Measurements from ENCODE around the gene FBXL19. TPM values are rescaled to one million over a fixed set of nuclear protein-coding genes. Genes with fewer than 3 reads are reported as not detected.

The FBXL19 gene
- polyA plus RNA-seq, 1 of the 3 experiments (the other 2 are of a cell fraction), result 20.6 TPM

DNA sequence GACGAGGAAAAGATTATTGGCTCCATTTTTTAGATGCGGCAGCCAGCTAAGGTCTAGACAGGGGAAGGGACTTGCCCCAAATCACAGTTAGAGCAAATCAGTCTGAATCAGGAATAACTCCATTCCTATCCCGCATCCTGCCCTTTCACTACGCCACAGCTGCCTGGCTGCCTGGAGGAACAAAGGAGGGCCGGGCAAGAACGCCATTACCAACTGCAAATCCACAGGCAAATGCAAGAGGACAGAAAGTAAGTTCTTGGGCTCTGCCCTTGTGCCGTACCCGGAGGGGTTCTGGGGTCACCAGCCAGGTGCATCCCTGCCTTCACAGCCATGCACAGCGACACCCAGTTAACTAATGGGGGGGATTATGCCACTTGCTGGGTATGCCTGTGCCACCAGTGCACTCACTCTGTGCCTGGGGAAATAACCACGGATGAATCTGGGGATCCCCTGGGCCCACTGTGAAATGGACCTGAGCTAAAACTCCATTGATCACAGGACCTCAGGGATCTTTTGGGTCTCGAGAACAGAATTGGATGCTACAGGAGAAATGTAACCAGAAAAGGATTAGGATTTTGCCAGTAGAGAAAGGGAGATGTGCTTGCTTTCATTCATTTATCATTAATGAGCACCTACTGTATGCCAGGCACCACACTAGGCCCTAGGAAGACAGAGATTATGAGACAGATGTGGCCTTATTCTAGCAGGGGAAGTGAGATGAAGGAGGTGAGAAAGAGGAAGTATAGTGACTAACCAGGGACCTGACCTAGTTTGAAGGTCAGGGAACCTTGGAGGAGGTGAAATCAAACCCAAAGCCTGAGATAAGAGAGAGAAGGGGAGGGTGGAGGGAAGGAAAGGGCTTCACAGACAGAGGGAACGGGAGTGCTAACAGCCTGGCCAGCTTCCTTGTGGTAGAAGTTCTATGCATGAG lies 47.2 kb upstream of the FBXL19 start:
- peak overlapping the region; percentile 75 to 94 for H3K4me3 ChIP-seq (ENCODE audit: low read depth in 2 of 2, low read length in 1 of 2)
- ChIA-PET POLR2A (interaction anchor here (0.9 to 2.1 kb wide), 9 partner anchors 13 to 128 kb away, joined by 3 to 30 read pairs (median 5); partner anchors contain the start of genes FBXL19, PHKG2 and ZNF629), CTCF (interaction anchor here (0.7 to 2.0 kb wide), 11 partner anchors 11 to 89 kb away, joined by 3 to 8 read pairs (median 4); partner anchors contain the start of genes BCL7C and ZNF629)
- peaks cover 7 to 16% of the 10 kb centered on the region in 2 experiments for H3K36me3 ChIP-seq (replicated peaks in 1 of 2; ENCODE audit: control insufficient read depth in 1 of 2, insufficient read depth in 2 of 2, low read length in 1 of 2)
- no peaks in the 10 kb centered on the region for H3K9me3 ChIP-seq
- TF ChIP-seq SIN3A (IDR thresholded peaks at IDR 0.05; ENCODE audit: borderline replicate concordance, low read depth, low read length) (no peak), YY1 (IDR thresholded peaks at IDR 0.05; ENCODE audit: low read depth) (peak; percentile 28; the same call in 1 of the 2 replicates), NRF1 (IDR thresholded peaks at IDR 0.05; ENCODE audit: low read depth, low read length) (no peak), RAD21 (IDR thresholded peaks at IDR 0.05; ENCODE audit: low read length) (no peak), TCF12 (IDR thresholded peaks at IDR 0.05) (no peak)
- TF ChIP-seq, protein P1, sequence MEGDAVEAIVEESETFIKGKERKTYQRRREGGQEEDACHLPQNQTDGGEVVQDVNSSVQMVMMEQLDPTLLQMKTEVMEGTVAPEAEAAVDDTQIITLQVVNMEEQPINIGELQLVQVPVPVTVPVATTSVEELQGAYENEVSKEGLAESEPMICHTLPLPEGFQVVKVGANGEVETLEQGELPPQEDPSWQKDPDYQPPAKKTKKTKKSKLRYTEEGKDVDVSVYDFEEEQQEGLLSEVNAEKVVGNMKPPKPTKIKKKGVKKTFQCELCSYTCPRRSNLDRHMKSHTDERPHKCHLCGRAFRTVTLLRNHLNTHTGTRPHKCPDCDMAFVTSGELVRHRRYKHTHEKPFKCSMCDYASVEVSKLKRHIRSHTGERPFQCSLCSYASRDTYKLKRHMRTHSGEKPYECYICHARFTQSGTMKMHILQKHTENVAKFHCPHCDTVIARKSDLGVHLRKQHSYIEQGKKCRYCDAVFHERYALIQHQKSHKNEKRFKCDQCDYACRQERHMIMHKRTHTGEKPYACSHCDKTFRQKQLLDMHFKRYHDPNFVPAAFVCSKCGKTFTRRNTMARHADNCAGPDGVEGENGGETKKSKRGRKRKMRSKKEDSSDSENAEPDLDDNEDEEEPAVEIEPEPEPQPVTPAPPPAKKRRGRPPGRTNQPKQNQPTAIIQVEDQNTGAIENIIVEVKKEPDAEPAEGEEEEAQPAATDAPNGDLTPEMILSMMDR (IDR thresholded peaks at IDR 0.05), result no peak
- H3K27me3 ChIP-seq (ENCODE audit: insufficient read depth), result no peaks in the 10 kb centered on the region
- DNase-seq, result peak; percentile 55
- H3K27ac ChIP-seq (ENCODE audit: low read depth in 2 of 2, low read length in 1 of 2), result peak overlapping the region; percentile 83 to 92
- peak overlapping the region; percentile 91 for H3K4me2 ChIP-seq
- WGBS (ENCODE audit: low lambda C conversion rate), result 15% methylated on average over 12 of the region's 12 CpGs
- H3K79me2 ChIP-seq (ENCODE audit: insufficient read depth), result peaks cover 54% of the 10 kb centered on the region
- H3K4me1 ChIP-seq (ENCODE audit: control insufficient read depth in 1 of 2, insufficient read depth in 2 of 2, low read depth in 1 of 2, low read length in 1 of 2), result peaks cover 6 to 7% of the 10 kb centered on the region in 2 experiments; a peak in 2 of 4 replicates
- H3K9ac ChIP-seq, result peak overlapping the region; percentile 92
- no peaks in the 10 kb centered on the region for H4K20me1 ChIP-seq (ENCODE audit: insufficient read depth)
- no peaks in the 10 kb centered on the region for H3K9me2 ChIP-seq
- peak overlapping the region; percentile 91 for H2AFZ ChIP-seq (ENCODE audit: low read depth)
- peaks cover 2% of the 10 kb centered on the region for H3F3A ChIP-seq (replicated peaks; ENCODE audit: insufficient read depth)

DNA sequence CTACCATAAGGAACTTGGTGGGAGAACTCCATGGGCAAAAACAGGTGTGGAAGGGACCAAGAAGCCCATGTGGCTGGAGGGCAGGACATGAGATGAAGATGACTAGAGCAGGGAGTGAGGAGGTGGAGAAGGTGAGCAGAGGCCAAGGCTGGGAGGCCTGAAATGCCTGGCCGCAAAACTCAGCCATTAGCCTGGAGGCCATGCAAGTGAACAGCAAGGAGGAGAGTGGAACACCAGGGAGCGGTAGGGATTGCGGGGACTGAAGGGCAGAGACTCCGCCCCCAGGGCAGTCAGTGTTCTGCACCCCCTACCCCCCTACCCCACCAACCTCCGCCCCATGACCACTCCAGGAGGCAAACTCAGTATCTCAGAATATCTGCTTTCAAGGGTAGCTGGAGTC lies 46.5 kb upstream of the FBXL19 start:
- H3K9me2 ChIP-seq, result no peaks in the 10 kb centered on the region
- H3F3A ChIP-seq (replicated peaks; ENCODE audit: insufficient read depth), result peaks cover 2% of the 10 kb centered on the region
- CTCF ChIA-PET, result interaction anchor here (0.7 to 2.0 kb wide), 5 partner anchors 10 to 62 kb away, joined by 3 to 7 read pairs (median 5); no protein-coding TSS in a partner anchor
- peak overlapping the region; percentile 75 to 94 for H3K4me3 ChIP-seq (ENCODE audit: low read depth in 2 of 2, low read length in 1 of 2)
- peak overlapping the region; percentile 92; the same call in 1 of the 2 replicates for H3K9ac ChIP-seq
- peak overlapping the region; percentile 91 for H3K4me2 ChIP-seq
- no peak overlapping the region for H2AFZ ChIP-seq (ENCODE audit: low read depth)
- peaks cover 7 to 16% of the 10 kb centered on the region in 2 experiments for H3K36me3 ChIP-seq (replicated peaks in 1 of 2; ENCODE audit: control insufficient read depth in 1 of 2, insufficient read depth in 2 of 2, low read length in 1 of 2)
- H3K27ac ChIP-seq (ENCODE audit: low read depth in 2 of 2, low read length in 1 of 2), result peak overlapping the region in 1 of 2 experiments; percentile 83; a peak in 3 of 4 replicates
- H3K79me2 ChIP-seq (ENCODE audit: insufficient read depth), result peaks cover 54% of the 10 kb centered on the region
- H4K20me1 ChIP-seq (ENCODE audit: insufficient read depth), result no peaks in the 10 kb centered on the region
- peaks cover 6 to 7% of the 10 kb centered on the region in 2 experiments; a peak in 2 of 4 replicates for H3K4me1 ChIP-seq (ENCODE audit: control insufficient read depth in 1 of 2, insufficient read depth in 2 of 2, low read depth in 1 of 2, low read length in 1 of 2)
- WGBS (ENCODE audit: low lambda C conversion rate), result 70% methylated on average over 2 of the region's 5 CpGs
- POLR2A ChIA-PET, result interaction anchor here (1.3 kb wide), 2 partner anchors 25 to 90 kb away, joined by 3 to 5 read pairs; partner anchors contain the start of gene ZNF629
- no peaks in the 10 kb centered on the region for H3K27me3 ChIP-seq (ENCODE audit: insufficient read depth)
- DNase-seq, result peak; percentile 70
- H3K9me3 ChIP-seq, result no peaks in the 10 kb centered on the region
- TF ChIP-seq RAD21 (IDR thresholded peaks at IDR 0.05; ENCODE audit: low read length), result no peak
- TF ChIP-seq, protein P2, sequence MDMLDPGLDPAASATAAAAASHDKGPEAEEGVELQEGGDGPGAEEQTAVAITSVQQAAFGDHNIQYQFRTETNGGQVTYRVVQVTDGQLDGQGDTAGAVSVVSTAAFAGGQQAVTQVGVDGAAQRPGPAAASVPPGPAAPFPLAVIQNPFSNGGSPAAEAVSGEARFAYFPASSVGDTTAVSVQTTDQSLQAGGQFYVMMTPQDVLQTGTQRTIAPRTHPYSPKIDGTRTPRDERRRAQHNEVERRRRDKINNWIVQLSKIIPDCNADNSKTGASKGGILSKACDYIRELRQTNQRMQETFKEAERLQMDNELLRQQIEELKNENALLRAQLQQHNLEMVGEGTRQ (IDR thresholded peaks at IDR 0.05; ENCODE audit: borderline replicate concordance, low read depth, low read length), result no peak
- TF ChIP-seq FOXM1 (IDR thresholded peaks at IDR 0.05; ENCODE audit: low read depth), result no peak
- no peak for TF ChIP-seq RFX5 (IDR thresholded peaks at IDR 0.05; ENCODE audit: low read length)
- TF ChIP-seq, protein P3, sequence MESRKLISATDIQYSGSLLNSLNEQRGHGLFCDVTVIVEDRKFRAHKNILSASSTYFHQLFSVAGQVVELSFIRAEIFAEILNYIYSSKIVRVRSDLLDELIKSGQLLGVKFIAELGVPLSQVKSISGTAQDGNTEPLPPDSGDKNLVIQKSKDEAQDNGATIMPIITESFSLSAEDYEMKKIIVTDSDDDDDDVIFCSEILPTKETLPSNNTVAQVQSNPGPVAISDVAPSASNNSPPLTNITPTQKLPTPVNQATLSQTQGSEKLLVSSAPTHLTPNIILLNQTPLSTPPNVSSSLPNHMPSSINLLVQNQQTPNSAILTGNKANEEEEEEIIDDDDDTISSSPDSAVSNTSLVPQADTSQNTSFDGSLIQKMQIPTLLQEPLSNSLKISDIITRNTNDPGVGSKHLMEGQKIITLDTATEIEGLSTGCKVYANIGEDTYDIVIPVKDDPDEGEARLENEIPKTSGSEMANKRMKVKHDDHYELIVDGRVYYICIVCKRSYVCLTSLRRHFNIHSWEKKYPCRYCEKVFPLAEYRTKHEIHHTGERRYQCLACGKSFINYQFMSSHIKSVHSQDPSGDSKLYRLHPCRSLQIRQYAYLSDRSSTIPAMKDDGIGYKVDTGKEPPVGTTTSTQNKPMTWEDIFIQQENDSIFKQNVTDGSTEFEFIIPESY (IDR thresholded peaks at IDR 0.05; ENCODE audit: borderline replicate concordance, low read depth), result no peak
- no peak for TF ChIP-seq GATA2 (CRISPR knock-in tag; IDR thresholded peaks at IDR 0.05)
- TF ChIP-seq, protein P4, sequence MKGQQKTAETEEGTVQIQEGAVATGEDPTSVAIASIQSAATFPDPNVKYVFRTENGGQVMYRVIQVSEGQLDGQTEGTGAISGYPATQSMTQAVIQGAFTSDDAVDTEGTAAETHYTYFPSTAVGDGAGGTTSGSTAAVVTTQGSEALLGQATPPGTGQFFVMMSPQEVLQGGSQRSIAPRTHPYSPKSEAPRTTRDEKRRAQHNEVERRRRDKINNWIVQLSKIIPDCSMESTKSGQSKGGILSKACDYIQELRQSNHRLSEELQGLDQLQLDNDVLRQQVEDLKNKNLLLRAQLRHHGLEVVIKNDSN (IDR thresholded peaks at IDR 0.05; ENCODE audit: borderline replicate concordance, low read depth), result no peak
- no peak for TF ChIP-seq EP300 (IDR thresholded peaks at IDR 0.05; ENCODE audit: borderline replicate concordance in 1 of 2, low read depth in 1 of 2, low read length in 1 of 2)
- no peak for TF ChIP-seq POLR2AphosphoS5 (IDR thresholded peaks at IDR 0.05; ENCODE audit: low read depth, low read length)
- TF ChIP-seq, protein P5, sequence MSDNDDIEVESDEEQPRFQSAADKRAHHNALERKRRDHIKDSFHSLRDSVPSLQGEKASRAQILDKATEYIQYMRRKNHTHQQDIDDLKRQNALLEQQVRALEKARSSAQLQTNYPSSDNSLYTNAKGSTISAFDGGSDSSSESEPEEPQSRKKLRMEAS (IDR thresholded peaks at IDR 0.05; ENCODE audit: low read depth), result no peak
- no peak for TF ChIP-seq SMC3 (IDR thresholded peaks at IDR 0.05; ENCODE audit: low read depth, low read length)
